ENCODE measurements around the gene ARHGAP25. TPM values are rescaled to one million over a fixed set of nuclear protein-coding genes. Genes with fewer than 3 reads are reported as not detected.
A peak's percentile ranks its signal among the peaks of the same experiment; 100 is the strongest.

ARHGAP25 gene
- total and polyA plus RNA-seq, 2 donors (not counting 1 experiment from before 2014, with no cell fraction given) = 2.7 to 5.8 TPM

GRCh38 chr2:68827666-68828065, 93.1 kb downstream of the ARHGAP25 start:
- DNase-seq (ENCODE audit: low read depth in 2 of 2) = peak in 1 of 2 donors; percentile 37
- Histone ChIP-seq H4K20me1 (ENCODE audit: control insufficient read depth, extremely low read depth, insufficient read depth, low read length) (no peaks in the 10 kb centered on the region), H2AFZ (ENCODE audit: low read length) (no peak overlapping the region)

GRCh38 chr2:68828887-68829708, 94.5 kb downstream of the ARHGAP25 start:
- peak overlapping the region; percentile 34 for H3K27ac ChIP-seq (ENCODE audit: insufficient read depth, low read length)
- H2AFZ ChIP-seq (ENCODE audit: low read length) = no peak overlapping the region
- peak overlapping the region; percentile 44 for H3K4me2 ChIP-seq (ENCODE audit: extremely low read depth, insufficient read depth, low read length)
- no peak for TF ChIP-seq EZH2 (IDR thresholded peaks at IDR 0.05; ENCODE audit: low read length, missing control alignments)
- no peak for TF ChIP-seq CTCF (conservative IDR thresholded peaks at IDR 0.05 in 1 of 2, IDR thresholded peaks at IDR 0.05 in 1 of 2; ENCODE audit: low read depth in 1 of 2, low read length in 2 of 2)
- no peaks in the 10 kb centered on the region for H3K9me3 ChIP-seq (ENCODE audit: control insufficient read depth, insufficient read depth, low read depth, low read length)
- H4K20me1 ChIP-seq (ENCODE audit: control insufficient read depth, extremely low read depth, insufficient read depth, low read length) = no peaks in the 10 kb centered on the region
- DNase-seq (ENCODE audit: low read depth in 2 of 2) = peak; percentile 93 to 95
- H3K4me3 ChIP-seq (replicated peaks in 1 of 4; ENCODE audit: control extremely low read depth in 1 of 4, insufficient read depth in 1 of 4, low read depth in 3 of 4, low read length in 4 of 4) = no peak overlapping the region
- no peak overlapping the region for H3K9ac ChIP-seq (ENCODE audit: insufficient read depth, low read length)
- H3K79me2 ChIP-seq (ENCODE audit: control insufficient read depth, insufficient read depth, low read length) = no peaks in the 10 kb centered on the region
- peaks cover 27% of the 10 kb centered on the region for H3K4me1 ChIP-seq (ENCODE audit: control insufficient read depth, extremely low read depth, insufficient read depth, low read length)
- no peaks in the 10 kb centered on the region for H3K27me3 ChIP-seq (ENCODE audit: control insufficient read depth, insufficient read depth, low read length)
- H3K36me3 ChIP-seq (ENCODE audit: control insufficient read depth, insufficient read depth, low read length) = no peaks in the 10 kb centered on the region

More at GRCh38 chr2:68827666-68828065, 93.1 kb downstream of the ARHGAP25 start:
- H3K79me2 ChIP-seq (ENCODE audit: control insufficient read depth, insufficient read depth, low read length) = no peaks in the 10 kb centered on the region
- H3K9ac ChIP-seq (ENCODE audit: insufficient read depth, low read length) = no peak overlapping the region
- H3K9me3 ChIP-seq (ENCODE audit: control insufficient read depth, insufficient read depth, low read depth, low read length) = no peaks in the 10 kb centered on the region
- no peak overlapping the region for H3K4me3 ChIP-seq (replicated peaks in 1 of 4; ENCODE audit: control extremely low read depth in 1 of 4, insufficient read depth in 1 of 4, low read depth in 3 of 4, low read length in 4 of 4)
- no peak overlapping the region for H3K27ac ChIP-seq (ENCODE audit: insufficient read depth, low read length)
- no peak overlapping the region for H3K4me2 ChIP-seq (ENCODE audit: extremely low read depth, insufficient read depth, low read length)
- TF ChIP-seq CTCF (conservative IDR thresholded peaks at IDR 0.05 in 1 of 2, IDR thresholded peaks at IDR 0.05 in 1 of 2; ENCODE audit: low read depth in 1 of 2, low read length in 2 of 2) (no peak), EZH2 (IDR thresholded peaks at IDR 0.05; ENCODE audit: low read length, missing control alignments) (no peak)
- H3K4me1 ChIP-seq (ENCODE audit: control insufficient read depth, extremely low read depth, insufficient read depth, low read length) = peaks cover 27% of the 10 kb centered on the region
- no peaks in the 10 kb centered on the region for H3K36me3 ChIP-seq (ENCODE audit: control insufficient read depth, insufficient read depth, low read length)
- no peaks in the 10 kb centered on the region for H3K27me3 ChIP-seq (ENCODE audit: control insufficient read depth, insufficient read depth, low read length)

- TF ChIP-seq CTCF (conservative IDR thresholded peaks at IDR 0.05 in 1 of 2, IDR thresholded peaks at IDR 0.05 in 1 of 2; ENCODE audit: low read depth in 1 of 2, low read length in 2 of 2) = no peak
- TF ChIP-seq EZH2 (IDR thresholded peaks at IDR 0.05; ENCODE audit: low read length, missing control alignments) = no peak
Measured at GRCh38 chr2:68829749-68830148, 95.1 kb downstream of the ARHGAP25 start.

More at GRCh38 chr2:68829749-68830148, 95.1 kb downstream of the ARHGAP25 start:
- Histone ChIP-seq H3K9me3 (ENCODE audit: control insufficient read depth, insufficient read depth, low read depth, low read length) (no peaks in the 10 kb centered on the region), H3K79me2 (ENCODE audit: control insufficient read depth, insufficient read depth, low read length) (no peaks in the 10 kb centered on the region), H3K4me2 (ENCODE audit: extremely low read depth, insufficient read depth, low read length) (peak overlapping the region; percentile 44), H3K4me3 (replicated peaks in 1 of 4; ENCODE audit: control extremely low read depth in 1 of 4, insufficient read depth in 1 of 4, low read depth in 3 of 4, low read length in 4 of 4) (no peak overlapping the region), H3K9ac (ENCODE audit: insufficient read depth, low read length) (no peak overlapping the region), H3K4me1 (ENCODE audit: control insufficient read depth, extremely low read depth, insufficient read depth, low read length) (peaks cover 27% of the 10 kb centered on the region), H3K27me3 (ENCODE audit: control insufficient read depth, insufficient read depth, low read length) (no peaks in the 10 kb centered on the region), H4K20me1 (ENCODE audit: control insufficient read depth, extremely low read depth, insufficient read depth, low read length) (no peaks in the 10 kb centered on the region), H3K27ac (ENCODE audit: insufficient read depth, low read length) (peak overlapping the region; percentile 34), H2AFZ (ENCODE audit: low read length) (no peak overlapping the region), H3K36me3 (ENCODE audit: control insufficient read depth, insufficient read depth, low read length) (no peaks in the 10 kb centered on the region)
- no peak for DNase-seq (ENCODE audit: low read depth in 2 of 2)

Measured in fibroblast of lung (primary cell).